HepG2 (cell line): ENCODE measurements around the gene BBLN. TPM values are rescaled to one million over a fixed set of nuclear protein-coding genes. Genes with fewer than 3 reads are reported as not detected.
A peak's percentile ranks its signal among the peaks of the same experiment; 100 is the strongest.

ENCODE experiments used
- KDM5B ChIP-seq: sonication (generic); formaldehyde crosslinking; IDR thresholded peaks from 2 replicates; pipeline ENCODE4 v1.4.0; 2020; ENCODE audit warnings: missing genetic modification reagents, mild to moderate bottlenecking, borderline replicate concordance
- MTERF4 ChIP-seq: sonication (generic); formaldehyde crosslinking; IDR thresholded peaks from 2 replicates; pipeline ENCODE4 v1.8.0; 2023; ENCODE audit warnings: mild to moderate bottlenecking, missing genetic modification reagents
- NFATC3 ChIP-seq: sonication (generic); formaldehyde crosslinking; IDR thresholded peaks from 2 replicates; pipeline ENCODE4 v1.5.1; 2020; ENCODE audit warnings: mild to moderate bottlenecking, missing genetic modification reagents
- NKX3-1 ChIP-seq: sonication (generic); formaldehyde crosslinking; IDR thresholded peaks from 2 replicates; pipeline ENCODE4 v1.5.0; 2020; ENCODE audit warnings: missing genetic modification reagents
- PITX1 ChIP-seq: sonication (generic); formaldehyde crosslinking; IDR thresholded peaks from 2 replicates; pipeline ENCODE4 v1.5.1; 2020; ENCODE audit warnings: mild to moderate bottlenecking, missing genetic modification reagents
- SP1 ChIP-seq, 2 experiments: fragments of 450-650 bp in 1 of 2; sonication (generic) in 1 of 2; formaldehyde crosslinking in 1 of 2; IDR thresholded peaks; 2 replicates each; pipeline versions ENCODE4 v1.4.0 to v1.6.1; 2016 to 2020; ENCODE audit warnings: missing genetic modification reagents in 1 of 2
- TMF1 ChIP-seq: sonication (generic); formaldehyde crosslinking; IDR thresholded peaks from 2 replicates; pipeline ENCODE4 v1.8.1; 2022; ENCODE audit warnings: low read depth, missing genetic modification reagents
- ZBTB10 ChIP-seq: sonication (generic); formaldehyde crosslinking; IDR thresholded peaks from 2 replicates; pipeline ENCODE4 v1.4.0; 2020; ENCODE audit warnings: missing genetic modification reagents, borderline replicate concordance
- ZNF331 ChIP-seq: sonication (generic); formaldehyde crosslinking; IDR thresholded peaks from 2 replicates; pipeline ENCODE4 v1.4.0; 2020; ENCODE audit warnings: missing genetic modification reagents
- polyA plus RNA-seq, 8 experiments: library from polyadenylated mRNA; depleted of rRNA in 3 of 8; stranded (reverse) in 7 of 8; unstranded in 1 of 8; fragments of >200 nt; fragmentation: Illumina TruSeq in 4 of 8; extraction: Trizol in 4 of 8; gene quantifications; 2 replicates each; pipeline versions ENCODE4 v1.2.1 to v1.2.3, GENCODE V29; 2011 to 2016; ENCODE audit warnings: low read depth in 4 of 8, missing spikeins in 1 of 8, mixed read lengths in 1 of 8; ENCODE audit not compliant: insufficient read depth in 1 of 8
- total RNA-seq, 5 experiments: library from RNA; depleted of rRNA; stranded (reverse); fragments of >200 nt; fragmentation: Illumina TruSeq; extraction: Trizol; gene quantifications; 2 replicates each; pipeline ENCODE4 v1.2.3, GENCODE V29; 2016; ENCODE audit warnings: low read depth in 1 of 5
- TF ChIP-seq, protein P1 (sequence below): sonication (generic); formaldehyde crosslinking; IDR thresholded peaks from 2 replicates; pipeline ENCODE4 v1.9.0; 2022; ENCODE audit warnings: missing genetic modification reagents, mild to moderate bottlenecking, borderline replicate concordance

Gene BBLN
- total and polyA plus RNA-seq, 2 of the 13 experiments (the other 11 are each of a cell fraction or from before 2014, with no cell fraction given) = 27.6 to 33.1 TPM

- TF ChIP-seq MTERF4 (0 out of 2 replicates have a peak, but pooled peaks have one; percentile 42), KDM5B (CRISPR knock-in tag) (0 out of 2 replicates have a peak, but pooled peaks have one; percentile 5), NFATC3 (no peak), ZNF331 (no peak), ZBTB10 (CRISPR knock-in tag) (no peak), NKX3-1 (CRISPR knock-in tag) (no peak), TMF1 (CRISPR knock-in tag) (no peak), SP1 (IDR thresholded peaks at IDR 0.05) (no peak), SP1 (CRISPR knock-in tag; IDR thresholded peaks at IDR 0.05) (0 out of 2 replicates have a peak, but pooled peaks have one; percentile 14), PITX1 (CRISPR knock-in tag) (no peak)
- TF ChIP-seq, protein P1, sequence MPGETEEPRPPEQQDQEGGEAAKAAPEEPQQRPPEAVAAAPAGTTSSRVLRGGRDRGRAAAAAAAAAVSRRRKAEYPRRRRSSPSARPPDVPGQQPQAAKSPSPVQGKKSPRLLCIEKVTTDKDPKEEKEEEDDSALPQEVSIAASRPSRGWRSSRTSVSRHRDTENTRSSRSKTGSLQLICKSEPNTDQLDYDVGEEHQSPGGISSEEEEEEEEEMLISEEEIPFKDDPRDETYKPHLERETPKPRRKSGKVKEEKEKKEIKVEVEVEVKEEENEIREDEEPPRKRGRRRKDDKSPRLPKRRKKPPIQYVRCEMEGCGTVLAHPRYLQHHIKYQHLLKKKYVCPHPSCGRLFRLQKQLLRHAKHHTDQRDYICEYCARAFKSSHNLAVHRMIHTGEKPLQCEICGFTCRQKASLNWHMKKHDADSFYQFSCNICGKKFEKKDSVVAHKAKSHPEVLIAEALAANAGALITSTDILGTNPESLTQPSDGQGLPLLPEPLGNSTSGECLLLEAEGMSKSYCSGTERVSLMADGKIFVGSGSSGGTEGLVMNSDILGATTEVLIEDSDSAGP (CRISPR knock-in tag) = no peak
These were observed 31.1 kb upstream of the BBLN start (continued) for GRCh38 chr9:128128836-128129590.
